OCI-LY1 (cell line): ENCODE data around the gene KCNJ12.

Experiments
- EZH2 ChIP-seq: fragments of 200-600 bp; sonication (generic), shearing (Covaris generic); IDR thresholded peaks from 2 replicates; pipeline ENCODE4 v1.8.0; 2017; ENCODE audit warnings: borderline replicate concordance, mixed run types, mild to moderate bottlenecking, antibody characterized with exemption, low read length, moderate library complexity, mixed read lengths
- TF ChIP-seq, protein P1 (sequence below): fragments of 200-600 bp; sonication (generic), shearing (Covaris generic); IDR thresholded peaks from 2 replicates; pipeline ENCODE4 v1.5.1; 2017; ENCODE audit warnings: mild to moderate bottlenecking, antibody characterized with exemption, low read length, moderate library complexity, mixed read lengths

DNA sequence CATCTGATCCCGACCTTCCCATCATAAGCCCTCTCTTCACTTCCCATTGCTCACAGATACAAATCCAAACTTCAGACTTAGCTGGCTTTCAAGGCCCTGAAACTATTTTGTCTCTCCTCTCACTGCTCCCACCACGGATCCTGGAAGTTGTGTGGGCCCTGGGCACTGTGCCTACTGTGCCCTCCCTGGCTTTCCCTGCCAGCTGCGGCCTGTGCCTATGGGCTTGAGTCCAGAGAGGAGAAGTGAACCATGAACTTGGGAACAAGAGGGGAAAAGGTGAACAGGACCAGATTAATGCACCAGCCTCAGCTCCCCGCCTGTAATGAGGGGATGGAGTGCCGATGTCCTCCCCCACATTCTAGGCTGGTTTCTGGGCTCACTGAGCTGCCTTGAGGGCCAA is 18.9 kb upstream of the KCNJ12 start:
- TF ChIP-seq, protein P1, sequence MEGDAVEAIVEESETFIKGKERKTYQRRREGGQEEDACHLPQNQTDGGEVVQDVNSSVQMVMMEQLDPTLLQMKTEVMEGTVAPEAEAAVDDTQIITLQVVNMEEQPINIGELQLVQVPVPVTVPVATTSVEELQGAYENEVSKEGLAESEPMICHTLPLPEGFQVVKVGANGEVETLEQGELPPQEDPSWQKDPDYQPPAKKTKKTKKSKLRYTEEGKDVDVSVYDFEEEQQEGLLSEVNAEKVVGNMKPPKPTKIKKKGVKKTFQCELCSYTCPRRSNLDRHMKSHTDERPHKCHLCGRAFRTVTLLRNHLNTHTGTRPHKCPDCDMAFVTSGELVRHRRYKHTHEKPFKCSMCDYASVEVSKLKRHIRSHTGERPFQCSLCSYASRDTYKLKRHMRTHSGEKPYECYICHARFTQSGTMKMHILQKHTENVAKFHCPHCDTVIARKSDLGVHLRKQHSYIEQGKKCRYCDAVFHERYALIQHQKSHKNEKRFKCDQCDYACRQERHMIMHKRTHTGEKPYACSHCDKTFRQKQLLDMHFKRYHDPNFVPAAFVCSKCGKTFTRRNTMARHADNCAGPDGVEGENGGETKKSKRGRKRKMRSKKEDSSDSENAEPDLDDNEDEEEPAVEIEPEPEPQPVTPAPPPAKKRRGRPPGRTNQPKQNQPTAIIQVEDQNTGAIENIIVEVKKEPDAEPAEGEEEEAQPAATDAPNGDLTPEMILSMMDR: no peak
- no peak for TF ChIP-seq EZH2
